Right lobe of liver (tissue), 4 donors: ENCODE measurements around the gene SLC8A1.

ENCODE experiments used
- POLR2A ChIP-seq: fragments of 450-650 bp; IDR thresholded peaks from one replicate; pipeline ENCODE4 v1.6.1; 2017; ENCODE audit warnings: antibody characterized with exemption, mild to moderate bottlenecking
- TF ChIP-seq, protein P1 (sequence below), 4 donors: fragments of 200-600 bp in 3 of 4; fragments of 450-650 bp in 1 of 4; IDR thresholded peaks; one replicate each; pipeline versions ENCODE4 v1.5.1 to v1.8.0; 2016 to 2022; ENCODE audit warnings: antibody characterized with exemption in 4 of 4, mild to moderate bottlenecking in 2 of 4
- donor health status: DM: no; HTN: no; CAD: no.
- donor health status: DM: no; HTN: no; CAD: no.
- donor health status: DM: no; HTN: yes; CAD: no.

GRCh38 chr2:40179801-40180200, 272.1 kb downstream of the SLC8A1 start:
- TF ChIP-seq, protein P1, sequence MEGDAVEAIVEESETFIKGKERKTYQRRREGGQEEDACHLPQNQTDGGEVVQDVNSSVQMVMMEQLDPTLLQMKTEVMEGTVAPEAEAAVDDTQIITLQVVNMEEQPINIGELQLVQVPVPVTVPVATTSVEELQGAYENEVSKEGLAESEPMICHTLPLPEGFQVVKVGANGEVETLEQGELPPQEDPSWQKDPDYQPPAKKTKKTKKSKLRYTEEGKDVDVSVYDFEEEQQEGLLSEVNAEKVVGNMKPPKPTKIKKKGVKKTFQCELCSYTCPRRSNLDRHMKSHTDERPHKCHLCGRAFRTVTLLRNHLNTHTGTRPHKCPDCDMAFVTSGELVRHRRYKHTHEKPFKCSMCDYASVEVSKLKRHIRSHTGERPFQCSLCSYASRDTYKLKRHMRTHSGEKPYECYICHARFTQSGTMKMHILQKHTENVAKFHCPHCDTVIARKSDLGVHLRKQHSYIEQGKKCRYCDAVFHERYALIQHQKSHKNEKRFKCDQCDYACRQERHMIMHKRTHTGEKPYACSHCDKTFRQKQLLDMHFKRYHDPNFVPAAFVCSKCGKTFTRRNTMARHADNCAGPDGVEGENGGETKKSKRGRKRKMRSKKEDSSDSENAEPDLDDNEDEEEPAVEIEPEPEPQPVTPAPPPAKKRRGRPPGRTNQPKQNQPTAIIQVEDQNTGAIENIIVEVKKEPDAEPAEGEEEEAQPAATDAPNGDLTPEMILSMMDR (IDR thresholded peaks at IDR 0.05) = no peak
- TF ChIP-seq POLR2A = no peak
